ENCODE measurements around the gene MAP3K21.

DNA sequence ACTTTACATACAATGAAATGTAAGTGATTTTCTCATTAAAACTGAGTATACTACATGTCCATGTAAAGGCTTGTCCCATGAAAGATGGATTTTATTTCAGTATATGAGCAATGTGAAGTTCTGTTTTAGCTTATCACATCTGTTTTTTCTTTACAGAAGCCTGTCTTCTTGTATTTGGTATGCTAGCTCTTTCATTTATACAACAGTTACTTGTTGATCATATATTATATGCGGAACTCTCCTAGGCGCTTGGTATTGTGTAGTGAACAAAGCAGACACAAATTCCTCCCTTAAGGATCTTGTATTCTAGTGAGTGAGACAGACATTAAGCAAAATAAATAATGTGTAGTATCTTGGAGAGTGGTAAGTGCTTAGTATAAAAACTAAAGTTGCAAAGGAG is 10.6 kb downstream of the MAP3K21 start:
- TF ChIP-seq, protein P1, sequence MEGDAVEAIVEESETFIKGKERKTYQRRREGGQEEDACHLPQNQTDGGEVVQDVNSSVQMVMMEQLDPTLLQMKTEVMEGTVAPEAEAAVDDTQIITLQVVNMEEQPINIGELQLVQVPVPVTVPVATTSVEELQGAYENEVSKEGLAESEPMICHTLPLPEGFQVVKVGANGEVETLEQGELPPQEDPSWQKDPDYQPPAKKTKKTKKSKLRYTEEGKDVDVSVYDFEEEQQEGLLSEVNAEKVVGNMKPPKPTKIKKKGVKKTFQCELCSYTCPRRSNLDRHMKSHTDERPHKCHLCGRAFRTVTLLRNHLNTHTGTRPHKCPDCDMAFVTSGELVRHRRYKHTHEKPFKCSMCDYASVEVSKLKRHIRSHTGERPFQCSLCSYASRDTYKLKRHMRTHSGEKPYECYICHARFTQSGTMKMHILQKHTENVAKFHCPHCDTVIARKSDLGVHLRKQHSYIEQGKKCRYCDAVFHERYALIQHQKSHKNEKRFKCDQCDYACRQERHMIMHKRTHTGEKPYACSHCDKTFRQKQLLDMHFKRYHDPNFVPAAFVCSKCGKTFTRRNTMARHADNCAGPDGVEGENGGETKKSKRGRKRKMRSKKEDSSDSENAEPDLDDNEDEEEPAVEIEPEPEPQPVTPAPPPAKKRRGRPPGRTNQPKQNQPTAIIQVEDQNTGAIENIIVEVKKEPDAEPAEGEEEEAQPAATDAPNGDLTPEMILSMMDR (IDR thresholded peaks at IDR 0.05), result no peak
- TF ChIP-seq POLR2A (IDR thresholded peaks at IDR 0.05), result no peak

All from thyroid gland (tissue), 4 donors.